OCI-LY7 (cell line): ENCODE data around the gene ZNF609. TPM values are rescaled to one million over a fixed set of nuclear protein-coding genes. Genes with fewer than 3 reads are reported as not detected.

ENCODE experiments used
- BruUV-seq: library from RNA; stranded (reverse); fragments of 400-500 nt; replicated peaks from 2 replicates; lab custom pipeline; 2021; lab: Mats Ljungman, UMichigan
- CTCF ChIA-PET: fragments of 300-600 bp; sonication (Branson Sonifier 250); formaldehyde crosslinking; loops from one replicate; lab custom pipeline; 2022; ENCODE audit warnings: antibody characterized with exemption; ENCODE audit not compliant: unreplicated experiment; lab: Charles Lee
- POLR2A ChIA-PET: fragments of 300-600 bp; sonication (Branson Sonifier 250); formaldehyde crosslinking; loops from one replicate; lab custom pipeline; 2022; ENCODE audit warnings: antibody characterized with exemption; lab: Charles Lee
- DNase-seq: peaks from one replicate; pipeline ENCODE4 v3.0.0-alpha.2; 2015; ENCODE audit warnings: low spot score
- H2AFZ ChIP-seq: fragments of 200-600 bp; sonication (generic), shearing (Covaris generic); 2 replicates; pipeline ENCODE4 v1.6.1; 2014; ENCODE audit warnings: mild to moderate bottlenecking, antibody characterized with exemption, low read length, moderate library complexity
- H3K27ac ChIP-seq: fragments of 200-600 bp; sonication (generic); 2 replicates; pipeline ENCODE4 v1.5.1; 2014; ENCODE audit warnings: mixed run types, low read depth, mild to moderate bottlenecking, moderate library complexity, low read length, inconsistent platforms; ENCODE audit not compliant: poor library complexity, severe bottlenecking
- H3K36me3 ChIP-seq: fragments of 200-600 bp; sonication (generic); 2 replicates; pipeline ENCODE4 v1.6.1; 2014; ENCODE audit warnings: mild to moderate bottlenecking, antibody characterized with exemption, low read length, moderate library complexity, mixed read lengths; ENCODE audit not compliant: insufficient read depth
- H3K4me1 ChIP-seq: fragments of 200-600 bp; sonication (generic); 2 replicates; pipeline ENCODE4 v1.5.1; 2014; ENCODE audit warnings: mild to moderate bottlenecking, low read length; ENCODE audit not compliant: insufficient read depth, poor library complexity, severe bottlenecking
- H3K4me2 ChIP-seq: fragments of 200-600 bp; sonication (generic); 2 replicates; pipeline ENCODE4 v1.6.1; 2014; ENCODE audit warnings: mild to moderate bottlenecking, low read length
- H3K4me3 ChIP-seq: fragments of 200-600 bp; sonication (generic); 2 replicates; pipeline ENCODE4 v1.5.1; 2014; ENCODE audit warnings: mild to moderate bottlenecking, low read depth, low read length; ENCODE audit not compliant: poor library complexity, severe bottlenecking
- H3K79me2 ChIP-seq: fragments of 200-600 bp; sonication (generic); 2 replicates; pipeline ENCODE4 v1.6.1; 2016; ENCODE audit warnings: low read depth, mild to moderate bottlenecking, low read length, moderate library complexity, mixed read lengths; ENCODE audit not compliant: insufficient read depth
- H3K9me2 ChIP-seq: fragments of 200-600 bp; sonication (generic); 2 replicates; pipeline ENCODE4 v1.6.1; 2016; ENCODE audit warnings: mild to moderate bottlenecking, low read length, mixed read lengths; ENCODE audit not compliant: insufficient read depth
- H3K9me3 ChIP-seq: fragments of 200-600 bp; sonication (generic); 2 replicates; pipeline ENCODE4 v1.6.1; 2014; ENCODE audit warnings: mild to moderate bottlenecking, mixed run types, low read length, mixed read lengths
- H4K20me1 ChIP-seq: fragments of 200-600 bp; sonication (generic); 2 replicates; pipeline ENCODE4 v1.6.1; 2014; ENCODE audit warnings: mild to moderate bottlenecking, antibody characterized with exemption, low read length, moderate library complexity, mixed read lengths; ENCODE audit not compliant: insufficient read depth
- EZH2phosphoT487 ChIP-seq: fragments of 200-600 bp; sonication (generic); IDR thresholded peaks from 2 replicates; pipeline ENCODE4 v1.6.1; 2018; ENCODE audit warnings: low read depth, borderline replicate concordance, mild to moderate bottlenecking, mixed run types, antibody characterized with exemption, low read length, moderate library complexity, mixed read lengths
- intact Hi-C: fragments of 100-400 bp; cut with micrococcal nuclease; formaldehyde crosslinking; loops from one replicate; pipeline ENCODE4 v1.10.0; 2022; ENCODE audit not compliant: unreplicated experiment
- total RNA-seq, 2 experiments: library from RNA; depleted of rRNA in 1 of 2; stranded (reverse); fragments of >200 nt in 1 of 2; shearing (Covaris generic) in 1 of 2; gene quantifications; 2 replicates each; pipeline ENCODE4 v1.2.3, GENCODE V29; 2014 to 2022
- TF ChIP-seq, protein P1 (sequence below): fragments of 200-600 bp; sonication (generic); conservative IDR thresholded peaks from 2 replicates; pipeline ENCODE4 v1.5.1; 2014; ENCODE audit warnings: mild to moderate bottlenecking, antibody characterized with exemption, low read length, moderate library complexity, mixed read lengths

The ZNF609 gene
- total RNA-seq, 2 experiments from 2014 or later: 17.2 to 35.1 TPM

DNA sequence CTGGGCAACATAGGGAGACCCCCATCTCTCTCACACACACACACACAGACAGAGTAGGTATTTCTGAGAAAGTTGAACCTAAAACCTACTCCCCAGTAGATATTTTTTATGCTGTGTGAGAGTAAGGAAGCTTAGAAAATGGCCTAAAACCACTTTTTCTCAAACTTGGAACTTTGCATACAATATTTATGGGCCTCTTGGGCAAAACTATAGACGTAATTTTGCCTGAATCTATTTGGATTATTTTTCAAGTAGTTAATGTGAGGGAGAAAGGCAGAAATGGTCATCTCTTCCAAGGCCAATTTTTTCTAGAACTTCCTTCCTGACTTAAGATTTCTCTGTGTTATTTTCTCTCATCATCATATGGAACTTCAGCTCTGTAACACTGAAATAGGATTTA lies 81.7 kb downstream of the ZNF609 start:
- Histone ChIP-seq H3K79me2 (peaks cover 2% of the 10 kb centered on the region; the same call in 1 of the 2 replicates), H3K4me1 (no peaks in the 10 kb centered on the region), H2AFZ (no peak overlapping the region), H4K20me1 (no peaks in the 10 kb centered on the region; the same call in 1 of the 2 replicates), H3K4me2 (no peak overlapping the region), H3K36me3 (no peaks in the 10 kb centered on the region), H3K9me2 (no peaks in the 10 kb centered on the region), H3K27ac (no peak overlapping the region), H3K4me3 (no peak overlapping the region), H3K9me3 (no peaks in the 10 kb centered on the region)
- ChIA-PET CTCF (no interaction called here), POLR2A (interaction anchor here (0.7 kb wide), 1 partner anchor 9 kb away, joined by 3 read pairs; no protein-coding TSS in a partner anchor)
- BruUV-seq: no TSS peak
- TF ChIP-seq, protein P1, sequence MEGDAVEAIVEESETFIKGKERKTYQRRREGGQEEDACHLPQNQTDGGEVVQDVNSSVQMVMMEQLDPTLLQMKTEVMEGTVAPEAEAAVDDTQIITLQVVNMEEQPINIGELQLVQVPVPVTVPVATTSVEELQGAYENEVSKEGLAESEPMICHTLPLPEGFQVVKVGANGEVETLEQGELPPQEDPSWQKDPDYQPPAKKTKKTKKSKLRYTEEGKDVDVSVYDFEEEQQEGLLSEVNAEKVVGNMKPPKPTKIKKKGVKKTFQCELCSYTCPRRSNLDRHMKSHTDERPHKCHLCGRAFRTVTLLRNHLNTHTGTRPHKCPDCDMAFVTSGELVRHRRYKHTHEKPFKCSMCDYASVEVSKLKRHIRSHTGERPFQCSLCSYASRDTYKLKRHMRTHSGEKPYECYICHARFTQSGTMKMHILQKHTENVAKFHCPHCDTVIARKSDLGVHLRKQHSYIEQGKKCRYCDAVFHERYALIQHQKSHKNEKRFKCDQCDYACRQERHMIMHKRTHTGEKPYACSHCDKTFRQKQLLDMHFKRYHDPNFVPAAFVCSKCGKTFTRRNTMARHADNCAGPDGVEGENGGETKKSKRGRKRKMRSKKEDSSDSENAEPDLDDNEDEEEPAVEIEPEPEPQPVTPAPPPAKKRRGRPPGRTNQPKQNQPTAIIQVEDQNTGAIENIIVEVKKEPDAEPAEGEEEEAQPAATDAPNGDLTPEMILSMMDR: no peak
- TF ChIP-seq EZH2phosphoT487: no peak
- intact Hi-C loops: no loop called here
- no peak for DNase-seq

DNA sequence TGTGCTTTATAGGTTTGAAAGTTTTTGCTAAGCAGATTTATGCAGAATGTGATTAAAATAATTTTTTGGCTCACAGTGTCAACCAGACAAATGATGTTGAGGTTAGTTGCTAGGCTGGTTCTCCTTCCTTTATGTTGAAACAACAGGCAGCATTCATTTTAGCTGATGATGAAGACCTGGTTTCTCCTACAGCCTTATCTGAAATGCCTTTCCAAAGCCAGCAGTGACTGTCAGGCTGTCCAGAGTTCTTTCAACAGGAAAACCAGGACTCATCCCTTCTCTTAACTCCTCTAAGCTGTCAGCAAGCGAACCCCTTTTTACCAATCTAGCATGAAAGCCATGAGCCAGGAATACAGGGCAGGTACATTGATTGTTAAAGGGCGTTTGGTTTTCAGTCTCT lies 84.1 kb downstream of the ZNF609 start:
- CTCF ChIA-PET: no interaction called here

GRCh38 chr15:64547275-64547674 lies 86.9 kb downstream of the ZNF609 start:
- DNase-seq: no peak
- H3K4me1 ChIP-seq: no peaks in the 10 kb centered on the region
- no peak for TF ChIP-seq EZH2phosphoT487
- TF ChIP-seq, protein P1: no peak
- H4K20me1 ChIP-seq: no peaks in the 10 kb centered on the region; the same call in 1 of the 2 replicates
- ChIA-PET CTCF (no interaction called here), POLR2A (no interaction called here)
- H3K27ac ChIP-seq: no peak overlapping the region
- H3K9me2 ChIP-seq: no peaks in the 10 kb centered on the region
- no peaks in the 10 kb centered on the region; the same call in 1 of the 2 replicates for H3K36me3 ChIP-seq
- no peaks in the 10 kb centered on the region for H3K9me3 ChIP-seq
- no TSS peak for BruUV-seq
- H3K79me2 ChIP-seq: peaks cover 10% of the 10 kb centered on the region
- no peak overlapping the region for H3K4me3 ChIP-seq
- no peak overlapping the region for H3K4me2 ChIP-seq
- intact Hi-C loops: no loop called here
- H2AFZ ChIP-seq: no peak overlapping the region

More for the DNA sequence above, 84.1 kb downstream of the ZNF609 start:
- no peak overlapping the region for H2AFZ ChIP-seq
- H3K4me3 ChIP-seq: no peak overlapping the region
- POLR2A ChIA-PET: no interaction called here
- peaks cover 10% of the 10 kb centered on the region for H3K79me2 ChIP-seq
- intact Hi-C loops: no loop called here
- no peak for DNase-seq
- H3K36me3 ChIP-seq: no peaks in the 10 kb centered on the region; the same call in 1 of the 2 replicates
- BruUV-seq: no TSS peak
- no peaks in the 10 kb centered on the region for H3K4me1 ChIP-seq
- no peak for TF ChIP-seq EZH2phosphoT487
- TF ChIP-seq, protein P1: no peak
- no peak overlapping the region for H3K4me2 ChIP-seq
- no peak overlapping the region for H3K27ac ChIP-seq
- no peaks in the 10 kb centered on the region; the same call in 1 of the 2 replicates for H4K20me1 ChIP-seq
- H3K9me2 ChIP-seq: no peaks in the 10 kb centered on the region
- H3K9me3 ChIP-seq: no peaks in the 10 kb centered on the region
